Keratinocyte (primary cell): ENCODE results near the gene TSHZ1. TPM values are rescaled to one million over a fixed set of nuclear protein-coding genes. Genes with fewer than 3 reads are reported as not detected.

Source experiments
- DNase-seq: peaks from one replicate; pipeline ENCODE4 v3.0.0-alpha.2; 2011; ENCODE audit warnings: low read depth, missing footprints, low spot score
- FAIRE-seq: peaks from 2 replicates; lab custom pipeline; 2011; peaks lifted over from hg19 to GRCh38; lab: Jason Lieb, UNC
- H2AFZ ChIP-seq: 2 replicates; pipeline ENCODE4 v1.6.0; 2012; ENCODE audit warnings: low read length, control low read depth, inconsistent platforms; ENCODE audit not compliant: control insufficient read depth
- H3K27ac ChIP-seq: 2 replicates; pipeline ENCODE4 v1.5.1; 2011; ENCODE audit warnings: low read length; ENCODE audit not compliant: control insufficient read depth, insufficient read depth
- H3K27me3 ChIP-seq: 3 replicates; pipeline ENCODE4 v1.6.0; 2011; ENCODE audit warnings: low read length; ENCODE audit not compliant: control insufficient read depth, insufficient read depth; ENCODE audit errors: extremely low read depth
- H3K36me3 ChIP-seq, 2 experiments: 2 replicates in 1 of 2; 3 replicates in 1 of 2; pipeline ENCODE4 v1.5.1; 2011; ENCODE audit warnings: low read length in 2 of 2, mild to moderate bottlenecking in 1 of 2; ENCODE audit not compliant: control insufficient read depth in 2 of 2, insufficient read depth in 2 of 2; ENCODE audit errors: extremely low read depth in 1 of 2
- H3K4me1 ChIP-seq: 3 replicates; pipeline ENCODE4 v1.5.1; 2011; ENCODE audit warnings: low read length; ENCODE audit not compliant: control insufficient read depth, insufficient read depth; ENCODE audit errors: extremely low read depth
- H3K4me2 ChIP-seq: 3 replicates; pipeline ENCODE4 v1.6.0; 2011; ENCODE audit warnings: low read depth, low read length; ENCODE audit not compliant: control insufficient read depth, insufficient read depth; ENCODE audit errors: extremely low read depth
- H3K4me3 ChIP-seq, 3 experiments: fragments of 200-600 bp in 1 of 3; sonication (generic) in 1 of 3; 2 replicates in 2 of 3; 3 replicates in 1 of 3; pipeline ENCODE4 v1.5.1; 2011 to 2016; ENCODE audit warnings: low read length in 3 of 3, mild to moderate bottlenecking in 3 of 3, control low read depth in 2 of 3, inconsistent platforms in 1 of 3, low read depth in 1 of 3, mixed read lengths in 1 of 3, mixed run types in 1 of 3, moderate library complexity in 1 of 3; ENCODE audit not compliant: control insufficient read depth in 2 of 3, insufficient read depth in 2 of 3; ENCODE audit errors: extremely low read depth in 1 of 3
- H3K79me2 ChIP-seq: 2 replicates; pipeline ENCODE4 v1.6.0; 2012; ENCODE audit warnings: low read length; ENCODE audit not compliant: control insufficient read depth, insufficient read depth
- H3K9ac ChIP-seq: 3 replicates; pipeline ENCODE4 v1.6.0; 2011; ENCODE audit warnings: low read length; ENCODE audit not compliant: control insufficient read depth, insufficient read depth; ENCODE audit errors: extremely low read depth
- H3K9me1 ChIP-seq: 3 replicates; pipeline ENCODE4 v1.6.0; 2011; ENCODE audit warnings: low read length; ENCODE audit not compliant: control insufficient read depth, insufficient read depth; ENCODE audit errors: extremely low read depth
- H3K9me3 ChIP-seq: 2 replicates; pipeline ENCODE4 v1.5.1; 2012; ENCODE audit warnings: low read depth, low read length; ENCODE audit not compliant: control insufficient read depth
- H4K20me1 ChIP-seq: 3 replicates; pipeline ENCODE4 v1.6.0; 2011; ENCODE audit warnings: low read length; ENCODE audit not compliant: control insufficient read depth, insufficient read depth; ENCODE audit errors: extremely low read depth
- EZH2 ChIP-seq: IDR thresholded peaks from one replicate; pipeline ENCODE4 v1.6.1; 2012; ENCODE audit warnings: inconsistent platforms, mild to moderate bottlenecking, low read length, moderate library complexity
- dilution Hi-C: fragments of 300-500 bp; cut with MboI; formaldehyde crosslinking; loops from one replicate; pipeline ENCODE4 v1.7.0; 2020; ENCODE audit warnings: low sequenced_read_pairs; ENCODE audit not compliant: extremely low pct_ligation_motif_present
- polyA plus RNA-seq, 5 experiments: library from polyadenylated mRNA; depleted of rRNA in 3 of 5; stranded (reverse) in 3 of 5; stranded (forward) in 1 of 5; unstranded in 1 of 5; fragments of >200 nt; gene quantifications; 1 replicate in 1 of 5; 2 replicates in 3 of 5; 3 replicates in 1 of 5; pipeline versions ENCODE4 v1.2.1 to v1.2.3, GENCODE V29; 2011 to 2012; ENCODE audit warnings: missing spikeins in 2 of 5, low read depth in 1 of 5, low replicate concordance in 1 of 5
- TF ChIP-seq, protein P1 (sequence below), 3 experiments: IDR thresholded peaks in 1 of 3; conservative IDR thresholded peaks in 1 of 3; optimal IDR thresholded peaks in 1 of 3; 2 replicates in 2 of 3; 3 replicates in 1 of 3; pipeline versions ENCODE3 to v1.5.1; 2011; ENCODE audit warnings: low read length in 3 of 3, mild to moderate bottlenecking in 3 of 3, moderate library complexity in 2 of 3, control low read depth in 1 of 3, inconsistent platforms in 1 of 3; ENCODE audit not compliant: insufficient read depth in 2 of 3; ENCODE audit errors: extremely low read depth in 1 of 3

The TSHZ1 gene
- polyA plus RNA-seq, 1 donor (not counting 4 experiments of a cell fraction or from before 2014, with no cell fraction given) = 2.2 TPM

GRCh38 chr18:75279381-75279780 is 68.8 kb downstream of the TSHZ1 start:
- Histone ChIP-seq H3K4me1 (no peaks in the 10 kb centered on the region), H2AFZ (no peak overlapping the region), H3K36me3 (no peaks in the 10 kb centered on the region), H4K20me1 (no peaks in the 10 kb centered on the region), H3K9me3 (no peaks in the 10 kb centered on the region), H3K4me2 (no peak overlapping the region), H3K9me1 (no peaks in the 10 kb centered on the region), H3K4me3 (no peak overlapping the region), H3K27me3 (no peaks in the 10 kb centered on the region), H3K9ac (no peak overlapping the region), H3K79me2 (no peaks in the 10 kb centered on the region), H3K27ac (no peak overlapping the region)
- no peak for FAIRE-seq
- TF ChIP-seq, protein P1, sequence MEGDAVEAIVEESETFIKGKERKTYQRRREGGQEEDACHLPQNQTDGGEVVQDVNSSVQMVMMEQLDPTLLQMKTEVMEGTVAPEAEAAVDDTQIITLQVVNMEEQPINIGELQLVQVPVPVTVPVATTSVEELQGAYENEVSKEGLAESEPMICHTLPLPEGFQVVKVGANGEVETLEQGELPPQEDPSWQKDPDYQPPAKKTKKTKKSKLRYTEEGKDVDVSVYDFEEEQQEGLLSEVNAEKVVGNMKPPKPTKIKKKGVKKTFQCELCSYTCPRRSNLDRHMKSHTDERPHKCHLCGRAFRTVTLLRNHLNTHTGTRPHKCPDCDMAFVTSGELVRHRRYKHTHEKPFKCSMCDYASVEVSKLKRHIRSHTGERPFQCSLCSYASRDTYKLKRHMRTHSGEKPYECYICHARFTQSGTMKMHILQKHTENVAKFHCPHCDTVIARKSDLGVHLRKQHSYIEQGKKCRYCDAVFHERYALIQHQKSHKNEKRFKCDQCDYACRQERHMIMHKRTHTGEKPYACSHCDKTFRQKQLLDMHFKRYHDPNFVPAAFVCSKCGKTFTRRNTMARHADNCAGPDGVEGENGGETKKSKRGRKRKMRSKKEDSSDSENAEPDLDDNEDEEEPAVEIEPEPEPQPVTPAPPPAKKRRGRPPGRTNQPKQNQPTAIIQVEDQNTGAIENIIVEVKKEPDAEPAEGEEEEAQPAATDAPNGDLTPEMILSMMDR (optimal IDR thresholded peaks at IDR 0.05 in 1 of 3, IDR thresholded peaks at IDR 0.05 in 1 of 3, conservative IDR thresholded peaks at IDR 0.05 in 1 of 3; ENCODE audit: extremely low read depth in 1 of 3, insufficient read depth in 2 of 3, low read length in 3 of 3) = no peak
- no peak for TF ChIP-seq EZH2
- dilution Hi-C loops = no loop called here
- no peak for DNase-seq

DNA sequence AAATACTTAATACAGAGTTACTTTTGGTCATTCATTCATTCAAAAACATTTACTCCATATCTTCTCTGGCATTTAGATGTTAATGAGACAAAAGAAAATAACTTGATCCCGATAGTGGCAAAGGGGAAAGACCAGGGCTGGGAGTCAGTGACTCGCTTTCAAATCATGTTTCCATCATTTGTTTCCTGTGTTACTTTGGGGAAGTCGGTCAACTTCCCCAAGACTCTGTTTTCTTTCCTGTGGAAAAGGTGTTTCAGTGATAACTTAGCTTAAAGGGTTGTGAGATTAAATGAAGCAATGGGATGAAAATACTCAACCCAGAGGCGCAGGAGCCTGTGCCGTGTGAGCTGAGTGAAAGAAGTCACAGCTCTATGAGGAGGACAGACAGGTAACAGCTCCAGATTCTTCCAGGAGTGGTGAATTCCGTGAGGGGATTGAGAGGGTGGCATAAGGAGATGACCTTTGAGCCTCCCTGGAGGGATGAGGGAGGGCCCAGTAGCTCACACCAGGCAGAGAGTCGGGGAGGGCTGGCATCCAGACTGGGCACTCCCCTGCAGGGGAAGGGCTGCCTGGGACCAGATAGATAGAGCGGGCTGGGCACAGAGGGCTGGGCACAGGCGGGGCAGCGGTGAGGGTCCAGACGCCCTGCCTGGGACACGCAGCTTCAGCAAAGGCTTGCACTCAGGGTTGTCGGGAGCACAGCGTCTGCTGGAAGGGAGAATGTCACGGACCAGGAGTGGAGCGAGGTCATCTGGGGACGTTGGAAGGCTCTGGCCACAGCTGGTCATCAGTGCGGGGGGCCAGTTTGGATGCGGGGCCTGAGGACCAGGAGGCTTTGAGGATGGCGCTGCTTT is 70.1 kb downstream of the TSHZ1 start:
- Histone ChIP-seq H3K4me2 (no peak overlapping the region), H3K79me2 (no peaks in the 10 kb centered on the region), H3K9ac (no peak overlapping the region), H3K36me3 (no peaks in the 10 kb centered on the region), H3K27me3 (no peaks in the 10 kb centered on the region), H3K27ac (no peak overlapping the region), H3K4me1 (no peaks in the 10 kb centered on the region), H3K9me1 (no peaks in the 10 kb centered on the region), H4K20me1 (no peaks in the 10 kb centered on the region), H2AFZ (no peak overlapping the region), H3K4me3 (no peak overlapping the region), H3K9me3 (no peaks in the 10 kb centered on the region)
- FAIRE-seq (no peak), DNase-seq (no peak)
- dilution Hi-C loops = no loop called here
- no peak for TF ChIP-seq EZH2
- TF ChIP-seq, protein P1 (optimal IDR thresholded peaks at IDR 0.05 in 1 of 3, IDR thresholded peaks at IDR 0.05 in 1 of 3, conservative IDR thresholded peaks at IDR 0.05 in 1 of 3; ENCODE audit: extremely low read depth in 1 of 3, insufficient read depth in 2 of 3, low read length in 3 of 3) = no peak
